Measurements from ENCODE around the gene SLC40A1.

SLC40A1 gene

DNA sequence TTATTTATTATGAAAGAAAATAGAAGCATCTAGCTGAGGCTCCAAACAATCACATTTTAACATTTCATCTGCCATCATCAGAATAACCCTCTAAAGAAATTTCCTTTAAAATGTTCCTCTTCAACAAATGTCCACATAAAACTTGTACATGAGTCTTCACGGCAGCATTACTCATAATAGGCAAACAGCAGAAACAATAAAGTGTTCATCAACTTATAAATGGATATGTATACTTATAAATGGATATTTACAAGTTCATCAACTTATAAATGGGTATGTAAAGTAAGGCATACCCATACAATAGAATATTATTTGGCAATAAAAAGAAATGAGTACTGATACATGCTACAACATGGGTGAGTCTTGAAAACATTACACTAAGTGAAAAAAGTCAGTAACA is 47.2 kb upstream of the SLC40A1 start:
- Histone ChIP-seq H2AK5ac (ENCODE audit: low read length) (no peak overlapping the region), H3K14ac (ENCODE audit: low read length) (no peak overlapping the region), H3K9ac (ENCODE audit: low read length) (no peak overlapping the region), H4K8ac (ENCODE audit: low read depth, low read length) (no peak overlapping the region), H3K4ac (ENCODE audit: low read depth, low read length) (no peak overlapping the region), H3K79me2 (ENCODE audit: control insufficient read depth, insufficient read depth, low read length, poor library complexity) (no peaks in the 10 kb centered on the region), H3K18ac (ENCODE audit: low read length) (no peak overlapping the region), H2BK5ac (ENCODE audit: low read depth, low read length, poor library complexity) (no peak overlapping the region), H4K12ac (ENCODE audit: low read depth, low read length) (no peak overlapping the region), H2BK12ac (ENCODE audit: low read length) (no peak overlapping the region), H3K27me3 (ENCODE audit: insufficient read depth, low read length) (no peaks in the 10 kb centered on the region), H3K79me1 (ENCODE audit: low read length) (peaks cover 2% of the 10 kb centered on the region), H3K27ac (ENCODE audit: low read depth, low read length) (no peak overlapping the region), H3K4me3 (ENCODE audit: low read depth, low read length) (no peak overlapping the region), H3K4me1 (ENCODE audit: control insufficient read depth in 1 of 2, insufficient read depth in 2 of 2, low read length in 2 of 2) (peaks cover 0 to 7% of the 10 kb centered on the region in 2 experiments), H2AFZ (ENCODE audit: insufficient read depth, low read length, poor library complexity) (no peak overlapping the region), H3K9me3 (ENCODE audit: insufficient read depth, low read depth, low read length) (no peaks in the 10 kb centered on the region), H2BK120ac (ENCODE audit: insufficient read depth, low read length, poor library complexity) (no peak overlapping the region), H3K36me3 (ENCODE audit: control insufficient read depth in 1 of 2, insufficient read depth in 2 of 2, low read length in 2 of 2) (no peaks in the 10 kb centered on the region), H4K91ac (ENCODE audit: low read depth, low read length) (no peak overlapping the region), H3K23ac (ENCODE audit: low read length) (no peak overlapping the region), H3K4me2 (ENCODE audit: low read length) (no peak overlapping the region)
- no peak for DNase-seq
- no CpG with 5 or more reads among the region's 1 CpG for WGBS (ENCODE audit: extremely low coverage, insufficient coverage, insufficient read length)

DNA sequence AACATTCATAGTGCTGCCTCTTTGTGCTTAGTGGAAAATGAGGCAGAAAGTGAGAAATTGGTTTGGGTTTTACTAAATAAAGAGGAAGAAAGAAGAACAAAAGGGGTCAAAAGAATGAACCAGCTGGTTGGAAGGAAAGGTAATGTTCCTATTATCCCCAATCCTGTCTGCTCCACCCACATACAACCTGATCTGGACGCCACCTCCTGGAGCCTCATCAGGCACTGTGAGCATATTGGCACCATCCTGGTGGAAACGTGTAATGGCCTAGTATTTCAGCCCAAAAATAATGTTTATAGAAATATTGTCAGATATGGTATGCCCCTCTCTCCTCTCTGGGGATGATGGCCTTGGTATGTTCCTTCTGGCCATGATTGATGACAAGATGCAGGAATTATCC is 45.0 kb upstream of the SLC40A1 start:
- no peak overlapping the region for H3K4ac ChIP-seq (ENCODE audit: low read depth, low read length)
- H2AK5ac ChIP-seq (ENCODE audit: low read length) = no peak overlapping the region
- no peaks in the 10 kb centered on the region for H3K27me3 ChIP-seq (ENCODE audit: insufficient read depth, low read length)
- H4K91ac ChIP-seq (ENCODE audit: low read depth, low read length) = no peak overlapping the region
- no peaks in the 10 kb centered on the region for H3K9me3 ChIP-seq (ENCODE audit: insufficient read depth, low read depth, low read length)
- H2BK120ac ChIP-seq (ENCODE audit: insufficient read depth, low read length, poor library complexity) = no peak overlapping the region
- no peak overlapping the region for H3K4me3 ChIP-seq (ENCODE audit: low read depth, low read length)
- no peak overlapping the region for H3K14ac ChIP-seq (ENCODE audit: low read length)
- no peaks in the 10 kb centered on the region for H3K79me2 ChIP-seq (ENCODE audit: control insufficient read depth, insufficient read depth, low read length, poor library complexity)
- peaks cover 2% of the 10 kb centered on the region for H3K79me1 ChIP-seq (ENCODE audit: low read length)
- peak overlapping the region; percentile 72 for H2BK12ac ChIP-seq (ENCODE audit: low read length)
- no peak overlapping the region for H4K12ac ChIP-seq (ENCODE audit: low read depth, low read length)
- H3K23ac ChIP-seq (ENCODE audit: low read length) = no peak overlapping the region
- no peak overlapping the region for H2AFZ ChIP-seq (ENCODE audit: insufficient read depth, low read length, poor library complexity)
- H2BK5ac ChIP-seq (ENCODE audit: low read depth, low read length, poor library complexity) = no peak overlapping the region
- no peak overlapping the region for H3K27ac ChIP-seq (ENCODE audit: low read depth, low read length)
- no peak for DNase-seq
- H3K36me3 ChIP-seq (ENCODE audit: control insufficient read depth in 1 of 2, insufficient read depth in 2 of 2, low read length in 2 of 2) = no peaks in the 10 kb centered on the region
- peaks cover 0 to 7% of the 10 kb centered on the region in 2 experiments for H3K4me1 ChIP-seq (ENCODE audit: control insufficient read depth in 1 of 2, insufficient read depth in 2 of 2, low read length in 2 of 2)
- H3K18ac ChIP-seq (ENCODE audit: low read length) = no peak overlapping the region
- no CpG with 5 or more reads among the region's 2 CpGs for WGBS (ENCODE audit: extremely low coverage, insufficient coverage, insufficient read length)
- no peak overlapping the region for H3K9ac ChIP-seq (ENCODE audit: low read length)
- no peak overlapping the region for H4K8ac ChIP-seq (ENCODE audit: low read depth, low read length)
- H3K4me2 ChIP-seq (ENCODE audit: low read length) = no peak overlapping the region

DNA sequence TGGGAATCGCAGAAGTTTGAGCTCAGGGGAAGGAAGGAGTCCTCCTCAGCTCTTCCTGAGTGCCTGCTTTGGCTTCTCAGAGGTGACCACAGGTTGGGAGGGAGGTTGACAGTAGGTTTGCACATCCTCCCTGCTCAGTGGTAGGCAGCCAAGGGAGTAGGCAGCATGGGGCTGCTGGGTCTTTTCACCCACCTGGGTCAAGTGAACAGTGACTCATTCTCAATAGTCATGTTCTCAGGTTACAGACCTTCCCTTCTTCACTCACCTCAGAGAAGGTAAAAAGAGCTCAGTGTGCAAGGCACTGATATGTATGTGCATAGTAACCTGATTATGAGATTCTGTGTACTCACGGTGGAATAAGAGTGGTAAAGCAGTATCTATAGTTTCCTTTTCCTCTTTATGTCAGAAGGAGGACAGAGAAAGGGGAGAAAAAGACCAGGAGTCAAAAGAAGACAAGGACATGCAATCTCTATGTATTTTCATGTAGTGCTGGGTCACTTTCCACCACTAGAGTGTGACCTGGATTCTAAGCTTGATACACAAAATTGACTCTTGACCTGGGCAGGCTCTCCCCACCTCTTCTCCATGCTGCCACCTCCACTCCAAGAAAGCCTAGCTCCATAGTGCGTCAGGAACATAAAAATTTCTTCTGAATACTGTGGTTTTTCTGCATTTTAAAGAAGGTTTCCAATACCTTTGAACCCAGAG is 44.2 kb upstream of the SLC40A1 start:
- H3K9me3 ChIP-seq (ENCODE audit: insufficient read depth, low read depth, low read length) = no peaks in the 10 kb centered on the region
- peak overlapping the region; percentile 40 for H2BK120ac ChIP-seq (ENCODE audit: insufficient read depth, low read length, poor library complexity)
- no peaks in the 10 kb centered on the region for H3K36me3 ChIP-seq (ENCODE audit: control insufficient read depth in 1 of 2, insufficient read depth in 2 of 2, low read length in 2 of 2)
- WGBS (ENCODE audit: extremely low coverage, insufficient coverage, insufficient read length) = no CpG with 5 or more reads among the region's 3 CpGs
- no peak overlapping the region for H4K8ac ChIP-seq (ENCODE audit: low read depth, low read length)
- no peak overlapping the region for H3K27ac ChIP-seq (ENCODE audit: low read depth, low read length)
- H3K4me3 ChIP-seq (ENCODE audit: low read depth, low read length) = no peak overlapping the region
- peak overlapping the region; percentile 30 for H2BK12ac ChIP-seq (ENCODE audit: low read length)
- H2AFZ ChIP-seq (ENCODE audit: insufficient read depth, low read length, poor library complexity) = no peak overlapping the region
- H3K4me1 ChIP-seq (ENCODE audit: control insufficient read depth in 1 of 2, insufficient read depth in 2 of 2, low read length in 2 of 2) = peaks cover 0 to 7% of the 10 kb centered on the region in 2 experiments
- H3K4ac ChIP-seq (ENCODE audit: low read depth, low read length) = no peak overlapping the region
- no peaks in the 10 kb centered on the region for H3K27me3 ChIP-seq (ENCODE audit: insufficient read depth, low read length)
- no peak overlapping the region for H3K14ac ChIP-seq (ENCODE audit: low read length)
- H4K91ac ChIP-seq (ENCODE audit: low read depth, low read length) = no peak overlapping the region
- no peak overlapping the region for H3K18ac ChIP-seq (ENCODE audit: low read length)
- no peak overlapping the region for H3K23ac ChIP-seq (ENCODE audit: low read length)
- H4K12ac ChIP-seq (ENCODE audit: low read depth, low read length) = no peak overlapping the region
- H3K79me1 ChIP-seq (ENCODE audit: low read length) = peaks cover 2% of the 10 kb centered on the region
- H3K79me2 ChIP-seq (ENCODE audit: control insufficient read depth, insufficient read depth, low read length, poor library complexity) = no peaks in the 10 kb centered on the region
- no peak overlapping the region for H2AK5ac ChIP-seq (ENCODE audit: low read length)
- DNase-seq = no peak
- no peak overlapping the region for H3K4me2 ChIP-seq (ENCODE audit: low read length)
- no peak overlapping the region for H3K9ac ChIP-seq (ENCODE audit: low read length)
- no peak overlapping the region for H2BK5ac ChIP-seq (ENCODE audit: low read depth, low read length, poor library complexity)

DNA sequence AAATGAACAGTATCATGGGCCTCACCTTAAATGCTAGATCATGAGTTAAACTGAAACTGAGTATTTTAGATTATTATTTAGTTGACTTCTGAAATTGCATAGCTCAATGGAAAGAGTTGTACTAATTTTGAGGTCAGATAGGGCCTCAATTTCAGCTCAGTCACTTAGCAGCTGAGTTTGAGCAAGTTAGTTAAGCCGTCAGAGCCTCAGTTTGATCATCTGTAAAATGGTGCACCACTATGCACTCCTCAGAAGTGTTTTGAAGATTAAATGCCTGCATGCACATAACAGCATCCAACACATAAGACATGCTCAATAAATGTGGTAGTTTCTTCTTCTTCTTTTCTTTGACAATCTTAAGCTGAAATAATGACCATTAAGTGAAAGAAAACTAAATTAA is 42.5 kb upstream of the SLC40A1 start:
- H3K9ac ChIP-seq (ENCODE audit: low read length) = no peak overlapping the region

More for the DNA sequence above, 42.5 kb upstream of the SLC40A1 start:
- H2BK5ac ChIP-seq (ENCODE audit: low read depth, low read length, poor library complexity) = no peak overlapping the region
- H4K8ac ChIP-seq (ENCODE audit: low read depth, low read length) = no peak overlapping the region
- WGBS (ENCODE audit: extremely low coverage, insufficient coverage, insufficient read length) = no CpG with 5 or more reads among the region's 1 CpG
- no peak overlapping the region for H4K91ac ChIP-seq (ENCODE audit: low read depth, low read length)
- peaks cover 0 to 7% of the 10 kb centered on the region in 2 experiments for H3K4me1 ChIP-seq (ENCODE audit: control insufficient read depth in 1 of 2, insufficient read depth in 2 of 2, low read length in 2 of 2)
- no peak overlapping the region for H3K27ac ChIP-seq (ENCODE audit: low read depth, low read length)
- H3K18ac ChIP-seq (ENCODE audit: low read length) = no peak overlapping the region
- H2BK12ac ChIP-seq (ENCODE audit: low read length) = no peak overlapping the region
- no peak overlapping the region for H3K23ac ChIP-seq (ENCODE audit: low read length)
- H4K12ac ChIP-seq (ENCODE audit: low read depth, low read length) = no peak overlapping the region
- H3K4ac ChIP-seq (ENCODE audit: low read depth, low read length) = no peak overlapping the region
- no peak for DNase-seq
- peaks cover 2% of the 10 kb centered on the region for H3K79me1 ChIP-seq (ENCODE audit: low read length)
- H3K79me2 ChIP-seq (ENCODE audit: control insufficient read depth, insufficient read depth, low read length, poor library complexity) = no peaks in the 10 kb centered on the region
- no peaks in the 10 kb centered on the region for H3K9me3 ChIP-seq (ENCODE audit: insufficient read depth, low read depth, low read length)
- H3K36me3 ChIP-seq (ENCODE audit: control insufficient read depth in 1 of 2, insufficient read depth in 2 of 2, low read length in 2 of 2) = no peaks in the 10 kb centered on the region
- no peak overlapping the region for H3K14ac ChIP-seq (ENCODE audit: low read length)
- H3K4me2 ChIP-seq (ENCODE audit: low read length) = no peak overlapping the region
- no peak overlapping the region for H2AFZ ChIP-seq (ENCODE audit: insufficient read depth, low read length, poor library complexity)
- no peaks in the 10 kb centered on the region for H3K27me3 ChIP-seq (ENCODE audit: insufficient read depth, low read length)
- no peak overlapping the region for H2AK5ac ChIP-seq (ENCODE audit: low read length)
- H2BK120ac ChIP-seq (ENCODE audit: insufficient read depth, low read length, poor library complexity) = no peak overlapping the region
- H3K4me3 ChIP-seq (ENCODE audit: low read depth, low read length) = no peak overlapping the region

Data from trophoblast cell (in vitro differentiated cells and primary cell).